K562 (cell line): Measurements from ENCODE around the gene SIRT5. TPM values are rescaled to one million over a fixed set of nuclear protein-coding genes. Genes with fewer than 3 reads are reported as not detected.

ENCODE experiments used
- ATAC-seq: fragments of 200-7000 bp; cut with Tn5 transposase; 3 replicates; pipeline ENCODE4 v1.9.1; 2020; ENCODE audit warnings: moderate library complexity
- BruUV-seq: library from RNA; stranded (reverse); fragments of 400-500 nt; replicated peaks from 2 replicates; lab custom pipeline; 2021; lab: Mats Ljungman, UMichigan
- CTCF ChIA-PET: fragments of 300-600 bp; formaldehyde crosslinking; extraction: SDS; loops from one replicate; lab custom pipeline; 2021; ENCODE audit warnings: low intra/inter-chr PET ratio; lab: Yijun Ruan, JAX
- POLR2A ChIA-PET: fragments of 300-600, 350-650 bp; sonication (Branson Sonifier 250); formaldehyde crosslinking; extraction: SDS; loops from one replicate; lab custom pipeline; 2021; ENCODE audit warnings: antibody characterized with exemption, inconsistent platforms; lab: Yijun Ruan, JAX
- DNase-seq, 4 experiments: peaks; one replicate each; pipeline versions ENCODE4 v3.0.0 to v3.0.0-alpha.2; 2011 to 2018; ENCODE audit warnings: low spot score in 3 of 4, mixed read lengths in 3 of 4; ENCODE audit errors: extremely low read depth in 1 of 4
- FAIRE-seq: peaks from 2 replicates; lab custom pipeline; 2011; peaks lifted over from hg19 to GRCh38; lab: Jason Lieb, UNC
- H2AFZ ChIP-seq: 2 replicates; pipeline ENCODE4 v1.6.0; 2011; ENCODE audit warnings: low read depth, low read length, control low read depth, inconsistent platforms
- H3K27ac ChIP-seq: fragments of 200-600 bp; 3 replicates; pipeline ENCODE4 v1.8.0; 2011; ENCODE audit warnings: low read depth, mild to moderate bottlenecking, control low read depth, inconsistent platforms, low read length, moderate library complexity, mixed read lengths; ENCODE audit errors: extremely low read depth
- H3K27me3 ChIP-seq, 2 experiments: fragments of 300-600 bp in 1 of 2; 2 replicates in 1 of 2; 3 replicates in 1 of 2; pipeline versions ENCODE4 v1.6.0 to v1.8.0; 2011; ENCODE audit warnings: inconsistent platforms in 2 of 2, low read length in 2 of 2, mild to moderate bottlenecking in 1 of 2, mixed read lengths in 1 of 2, moderate library complexity in 1 of 2; ENCODE audit not compliant: control insufficient read depth in 2 of 2, insufficient read depth in 2 of 2
- H3K36me3 ChIP-seq: fragments of 300-600 bp; 3 replicates; pipeline ENCODE4 v1.8.0; 2011; ENCODE audit warnings: mild to moderate bottlenecking, low read length, inconsistent platforms; ENCODE audit not compliant: control insufficient read depth, insufficient read depth
- H3K4me1 ChIP-seq, 2 experiments: fragments of 200-600 bp in 1 of 2; replicated peaks in 1 of 2; 2 replicates in 1 of 2; 3 replicates in 1 of 2; pipeline versions ENCODE4 v1.5.1 to v1.8.0; 2011; ENCODE audit warnings: inconsistent platforms in 2 of 2, low read length in 2 of 2, mild to moderate bottlenecking in 1 of 2, mixed read lengths in 1 of 2, moderate library complexity in 1 of 2; ENCODE audit not compliant: control insufficient read depth in 2 of 2, insufficient read depth in 2 of 2
- H3K4me2 ChIP-seq: 2 replicates; pipeline ENCODE4 v1.6.1; 2011; ENCODE audit warnings: low read length, control low read depth, inconsistent platforms, mixed read lengths; ENCODE audit not compliant: insufficient read depth
- H3K4me3 ChIP-seq: fragments of 200-600 bp; sonication (generic), shearing (Covaris generic); 2 replicates; pipeline ENCODE4 v1.5.1; 2016; ENCODE audit warnings: control low read depth, inconsistent platforms
- H3K79me2 ChIP-seq: fragments of 200-600 bp; 3 replicates; pipeline ENCODE4 v1.8.0; 2011; ENCODE audit warnings: low read length, inconsistent platforms; ENCODE audit not compliant: control insufficient read depth, insufficient read depth
- H3K9ac ChIP-seq, 2 experiments: 2 replicates each; pipeline versions ENCODE4 v1.6.0 to v1.6.1; 2011; ENCODE audit warnings: low read depth in 2 of 2, low read length in 2 of 2, control low read depth in 1 of 2, inconsistent platforms in 1 of 2, mild to moderate bottlenecking in 1 of 2, mixed read lengths in 1 of 2; ENCODE audit not compliant: insufficient read depth in 1 of 2
- H3K9me1 ChIP-seq: one replicate; pipeline ENCODE4 v1.6.0; 2011; ENCODE audit warnings: inconsistent platforms, mild to moderate bottlenecking, low read length, moderate library complexity; ENCODE audit not compliant: control insufficient read depth, insufficient read depth
- H3K9me3 ChIP-seq: replicated peaks from 2 replicates; pipeline ENCODE4 v1.5.1; 2011; ENCODE audit warnings: low read depth, low read length, inconsistent platforms; ENCODE audit not compliant: control insufficient read depth, insufficient read depth
- H4K20me1 ChIP-seq: replicated peaks from 2 replicates; pipeline ENCODE4 v1.6.1; 2011; ENCODE audit warnings: low read length, inconsistent platforms, mixed read lengths; ENCODE audit not compliant: control insufficient read depth, insufficient read depth
- DLX4 ChIP-seq: fragments of 250-450 bp; sonication (Bioruptor Pico); IDR thresholded peaks from 2 replicates; pipeline ENCODE4 v1.6.1; 2021; ENCODE audit warnings: mild to moderate bottlenecking
- ESRRB ChIP-seq: fragments of 250-450 bp; sonication (Bioruptor Pico); IDR thresholded peaks from 2 replicates; pipeline ENCODE4 v1.5.0; 2020; ENCODE audit warnings: mild to moderate bottlenecking, moderate library complexity, borderline replicate concordance
- FOXA3 ChIP-seq, 2 experiments: fragments of 450-650 bp in 1 of 2; sonication (generic) in 1 of 2; formaldehyde crosslinking; IDR thresholded peaks in 1 of 2; conservative IDR thresholded peaks in 1 of 2; 2 replicates each; pipeline versions ENCODE4 v1.4.0 to v1.8.0; 2020 to 2022; ENCODE audit warnings: mild to moderate bottlenecking in 2 of 2, missing genetic modification reagents in 1 of 2
- MBD1 ChIP-seq: fragments of 250-450 bp; sonication (Bioruptor Pico); IDR thresholded peaks from 2 replicates; pipeline ENCODE4 v1.8.0; 2022; ENCODE audit warnings: inconsistent platforms
- RAD21 ChIP-seq, 2 experiments: fragments of 250-450 bp in 1 of 2; fragments of 450-650 bp in 1 of 2; sonication (Bioruptor Pico) in 1 of 2; formaldehyde crosslinking in 1 of 2; IDR thresholded peaks in 1 of 2; conservative IDR thresholded peaks in 1 of 2; 2 replicates each; pipeline versions ENCODE4 v1.4.0 to v1.8.0; 2020 to 2022; ENCODE audit warnings: mild to moderate bottlenecking in 2 of 2, moderate library complexity in 1 of 2
- SP2 ChIP-seq: IDR thresholded peaks from 2 replicates; pipeline ENCODE4 v1.6.1; 2011; ENCODE audit warnings: mild to moderate bottlenecking, low read depth, low read length, moderate library complexity; ENCODE audit not compliant: poor library complexity, severe bottlenecking; ENCODE audit errors: extremely low read depth
- TCF7L2 ChIP-seq: fragments of 150-350 bp; IDR thresholded peaks from 2 replicates; pipeline ENCODE4 v1.6.1; 2016; ENCODE audit warnings: low read depth, mild to moderate bottlenecking, low read length, moderate library complexity
- ZBTB12 ChIP-seq: fragments of 250-450 bp; sonication (Bioruptor Pico); IDR thresholded peaks from 2 replicates; pipeline ENCODE4 v1.4.0; 2020
- WGBS: fragments of 100-300 bp; shearing (Covaris generic); methylation state at CpG from one replicate; pipeline ENCODE4 v1.1.6; 2016; ENCODE audit warnings: low coverage, mixed read lengths; ENCODE audit not compliant: insufficient coverage; ENCODE audit errors: missing lambda C conversion rate; 5-methylcytosine and 5-hydroxymethylcytosine counted together
- in situ Hi-C: fragments of 300-500 bp; cut with MboI; formaldehyde crosslinking; loops from 4 replicates; pipeline ENCODE4 v1.15.0; 2018; ENCODE audit warnings: inconsistent platforms, mixed read lengths
- intact Hi-C: fragments of 100-400 bp; cut with micrococcal nuclease; formaldehyde crosslinking; loops from 2 replicates; pipeline ENCODE4 v1.14.2; 2022
- polyA plus RNA-seq, 8 experiments: library from polyadenylated mRNA; depleted of rRNA in 4 of 8; stranded (reverse) in 5 of 8; unstranded in 3 of 8; fragments of >200 nt; fragmentation: Nextera tagmentation in 2 of 8; fragmentation: Illumina TruSeq in 1 of 8; extraction: Ambion mirVana in 2 of 8; extraction: Trizol in 1 of 8; gene quantifications; 2 replicates each; pipeline versions ENCODE4 v1.2.1 to v1.2.3, GENCODE V29; 2011 to 2014; ENCODE audit warnings: inconsistent platforms in 1 of 8, missing spikeins in 1 of 8
- total RNA-seq, 7 experiments: library from RNA; depleted of rRNA in 6 of 7; stranded (reverse); fragments of >200 nt in 6 of 7; fragmentation: Illumina TruSeq in 2 of 7; extraction: Trizol in 2 of 7; gene quantifications; 2 replicates each; pipeline versions ENCODE4 v1.2.1 to v1.2.3, GENCODE V29; 2011 to 2021; ENCODE audit warnings: low replicate concordance in 1 of 7

SIRT5 gene
- total and polyA plus RNA-seq, 9 of the 15 experiments (the other 6 are each of a cell fraction or from before 2014, with no cell fraction given) = 2.1 to 15.7 (median 11.4) TPM

GRCh38 chr6:13538084-13538483 lies 36.3 kb upstream of the SIRT5 start (continued):
- TF ChIP-seq RAD21 (CRISPR knock-in tag; conservative IDR thresholded peaks at IDR 0.05 in 1 of 2, IDR thresholded peaks at IDR 0.05 in 1 of 2) = peak; percentile 77 to 82

- no peak for FAIRE-seq
- intact Hi-C loops = loop anchor here (1.0 to 2.0 kb wide), 2 partner anchors 84 to 202 kb away; no protein-coding TSS in a partner anchor
Measured at GRCh38 chr6:13538600-13538999, 35.8 kb upstream of the SIRT5 start.

More at GRCh38 chr6:13538600-13538999, 35.8 kb upstream of the SIRT5 start:
- in situ Hi-C loops = no loop called here
- Histone ChIP-seq H3K4me1 (peaks cover 0 to 4% of the 10 kb centered on the region in 2 experiments; a peak in 1 of 5 replicates), H3K9me3 (no peaks in the 10 kb centered on the region), H3K9ac (no peak overlapping the region), H3K27ac (no peak overlapping the region), H3K4me3 (no peak overlapping the region), H3K79me2 (no peaks in the 10 kb centered on the region), H3K9me1 (no peaks in the 10 kb centered on the region), H3K36me3 (no peaks in the 10 kb centered on the region), H2AFZ (no peak overlapping the region), H3K27me3 (peaks cover 6 to 12% of the 10 kb centered on the region in 2 experiments; a peak in 3 of 5 replicates), H3K4me2 (no peak overlapping the region), H4K20me1 (no peaks in the 10 kb centered on the region)
- BruUV-seq = no TSS peak
- ChIA-PET CTCF (interaction anchor here (1.5 kb wide), 1 partner anchor 202 kb away, joined by 9 read pairs; no protein-coding TSS in a partner anchor), POLR2A (interaction anchor here (0.5 to 1.2 kb wide), 4 partner anchors 10 to 571 kb away, joined by 3 to 4 read pairs (median 3); no protein-coding TSS in a partner anchor)
- ATAC-seq = no peak
- WGBS = 4% methylated on average over 3 of the region's 3 CpGs
- DNase-seq = no peak
- no peak for TF ChIP-seq MBD1 (CRISPR knock-in tag)
- no peak for TF ChIP-seq DLX4 (CRISPR knock-in tag)
- TF ChIP-seq SP2 = no peak
- TF ChIP-seq TCF7L2 = no peak
- TF ChIP-seq FOXA3 (CRISPR knock-in tag; conservative IDR thresholded peaks at IDR 0.05 in 1 of 2, IDR thresholded peaks at IDR 0.05 in 1 of 2) = no peak
- no peak for TF ChIP-seq ESRRB (CRISPR knock-in tag)
- TF ChIP-seq ZBTB12 = no peak
